ENCODE data around the gene SPATA20.

The SPATA20 gene

GRCh38 chr17:50540560-50541401 is 6.2 kb upstream of the SPATA20 start:
- DNase-seq (ENCODE audit: low read depth): no peak

DNA sequence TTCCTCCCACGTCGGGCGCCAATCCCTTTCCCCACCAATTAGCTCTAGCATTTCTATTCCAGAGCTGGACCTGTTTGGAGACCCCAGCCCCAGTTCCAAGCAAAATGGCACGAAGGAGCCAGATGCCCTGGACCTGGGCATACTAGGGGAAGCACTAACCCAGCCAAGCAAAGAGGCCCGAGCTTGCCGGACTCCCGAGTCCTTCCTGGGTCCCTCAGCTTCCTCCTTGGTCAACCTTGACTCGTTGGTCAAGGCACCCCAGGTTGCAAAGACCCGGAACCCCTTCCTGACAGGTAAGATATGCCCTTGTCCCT is 5.6 kb upstream of the SPATA20 start:
- DNase-seq (ENCODE audit: low read depth): no peak

GRCh38 chr17:50541716-50542688 is 5.0 kb upstream of the SPATA20 start:
- peak; percentile 84 for DNase-seq (ENCODE audit: low read depth)

DNA sequence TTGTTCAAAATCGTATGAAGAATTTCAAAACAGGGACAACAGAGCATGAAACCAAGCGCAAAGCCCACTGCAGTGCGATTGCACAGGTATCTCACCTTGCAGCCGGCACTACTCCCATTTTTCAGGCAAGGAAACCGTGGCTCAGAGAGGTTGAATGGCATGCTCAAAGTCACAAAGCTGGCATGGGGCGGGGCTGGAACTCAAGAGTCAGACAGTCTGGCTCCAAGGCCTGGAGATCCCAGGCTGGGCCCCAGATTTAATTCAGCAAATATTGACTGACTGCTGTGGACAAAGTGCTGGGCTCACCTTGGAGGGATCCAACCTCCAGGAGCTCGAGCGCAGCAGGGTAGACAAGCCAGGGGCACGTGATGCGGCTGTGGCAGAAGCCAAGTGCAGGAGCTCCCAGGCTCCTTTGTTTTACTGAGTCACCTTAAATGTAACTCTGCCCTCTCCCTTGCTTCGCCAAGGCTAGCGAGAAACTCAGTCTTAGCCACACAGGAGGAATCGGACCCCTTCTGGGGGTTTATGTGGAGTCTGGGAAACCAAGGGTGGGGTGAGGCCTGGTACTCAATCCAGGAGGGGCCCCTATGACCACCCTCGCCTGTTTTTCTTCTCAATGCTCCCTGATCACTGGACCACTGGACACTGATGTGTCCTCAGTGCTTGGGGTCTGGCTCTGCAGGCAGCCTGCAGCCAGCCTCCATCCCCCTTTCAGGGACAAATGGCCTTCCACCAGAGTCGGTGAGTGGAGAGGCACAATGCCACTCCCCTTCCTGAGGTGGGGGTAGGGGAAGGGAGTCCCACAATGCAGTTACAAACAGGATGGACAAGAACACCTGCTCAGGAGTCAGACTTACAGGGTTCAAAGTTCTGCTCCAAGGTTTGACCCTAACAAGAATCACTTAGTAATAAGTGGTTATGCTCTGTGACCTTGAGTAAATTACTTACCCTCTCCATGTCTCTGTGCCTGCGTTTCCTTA is 3.9 kb upstream of the SPATA20 start:
- no peak for DNase-seq (ENCODE audit: low read depth)

- no peak for DNase-seq (ENCODE audit: low read depth)
Observed at GRCh38 chr17:50544516-50544915, 2.5 kb upstream of the SPATA20 start.

- DNase-seq (ENCODE audit: low read depth): no peak
Observed at GRCh38 chr17:50545311-50545710, 1.7 kb upstream of the SPATA20 start.

DNA sequence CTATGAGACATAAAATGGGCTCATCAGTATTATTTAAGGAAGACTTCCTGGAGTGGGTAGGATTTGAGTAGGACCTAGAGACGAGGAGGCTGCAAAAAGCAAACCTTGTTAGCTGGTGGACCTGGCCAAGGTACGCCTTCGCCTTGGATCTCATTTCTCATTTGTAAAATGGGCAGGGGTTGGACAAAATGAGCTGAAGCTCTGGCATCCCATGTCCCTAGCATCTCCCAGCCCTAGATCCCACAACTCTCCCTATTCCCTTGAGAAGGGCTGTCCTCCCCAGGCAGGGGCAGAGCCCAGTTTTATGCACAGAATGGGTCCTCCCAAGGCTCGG is 306 bp upstream of the SPATA20 start:
- no peak for DNase-seq (ENCODE audit: low read depth)

- no peak for DNase-seq (ENCODE audit: low read depth)
Observed at GRCh38 chr17:50547736-50548083, 736 bp downstream of the SPATA20 start.

DNA sequence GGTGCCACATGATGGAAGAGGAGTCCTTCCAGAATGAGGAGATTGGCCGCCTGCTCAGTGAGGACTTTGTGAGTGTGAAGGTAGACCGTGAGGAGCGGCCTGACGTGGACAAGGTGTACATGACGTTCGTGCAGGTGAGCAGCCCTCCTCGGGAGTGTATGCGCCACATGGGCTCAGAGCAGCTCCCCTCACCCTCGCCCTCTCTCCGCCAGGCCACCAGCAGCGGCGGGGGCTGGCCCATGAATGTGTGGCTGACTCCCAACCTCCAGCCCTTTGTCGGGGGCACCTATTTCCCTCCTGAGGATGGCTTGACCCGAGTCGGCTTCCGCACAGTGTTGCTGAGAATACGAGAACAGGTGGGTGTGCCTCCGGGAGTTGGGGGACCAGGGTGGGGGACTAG is 1.9 kb downstream of the SPATA20 start:
- no peak for DNase-seq (ENCODE audit: low read depth)

DNA sequence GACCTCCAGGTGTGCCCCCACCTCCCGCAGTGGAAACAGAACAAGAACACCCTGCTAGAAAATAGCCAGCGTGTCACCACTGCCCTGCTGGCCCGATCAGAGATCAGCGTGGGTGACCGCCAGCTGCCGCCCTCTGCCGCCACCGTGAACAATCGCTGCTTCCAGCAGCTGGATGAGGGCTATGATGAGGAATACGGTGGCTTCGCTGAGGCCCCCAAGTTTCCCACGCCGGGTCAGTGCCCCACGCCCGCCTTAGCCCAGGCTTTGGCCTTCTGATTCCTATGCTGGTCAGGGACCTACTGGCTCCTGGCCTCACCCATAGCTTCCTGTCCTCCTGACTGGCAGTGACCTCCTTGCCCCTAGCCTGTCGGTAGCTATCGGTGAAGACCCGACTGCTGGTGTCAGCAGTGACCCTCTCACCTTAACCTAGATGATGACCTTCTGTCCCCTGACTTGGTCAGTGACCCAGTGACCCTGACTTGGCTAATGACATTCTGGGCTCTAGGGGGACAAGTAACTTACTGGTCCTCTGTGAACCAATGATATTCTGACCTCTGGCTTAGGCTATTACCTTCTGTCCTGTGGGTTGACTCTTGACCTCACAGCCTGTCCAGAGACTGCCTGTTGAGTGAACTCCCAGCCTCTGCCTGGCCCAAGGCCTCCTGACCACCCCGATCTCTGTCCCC is 2.4 kb downstream of the SPATA20 start:
- DNase-seq (ENCODE audit: low read depth): no peak

- DNase-seq (ENCODE audit: low read depth): no peak
Observed at GRCh38 chr17:50549969-50550368, 3.0 kb downstream of the SPATA20 start.

DNA sequence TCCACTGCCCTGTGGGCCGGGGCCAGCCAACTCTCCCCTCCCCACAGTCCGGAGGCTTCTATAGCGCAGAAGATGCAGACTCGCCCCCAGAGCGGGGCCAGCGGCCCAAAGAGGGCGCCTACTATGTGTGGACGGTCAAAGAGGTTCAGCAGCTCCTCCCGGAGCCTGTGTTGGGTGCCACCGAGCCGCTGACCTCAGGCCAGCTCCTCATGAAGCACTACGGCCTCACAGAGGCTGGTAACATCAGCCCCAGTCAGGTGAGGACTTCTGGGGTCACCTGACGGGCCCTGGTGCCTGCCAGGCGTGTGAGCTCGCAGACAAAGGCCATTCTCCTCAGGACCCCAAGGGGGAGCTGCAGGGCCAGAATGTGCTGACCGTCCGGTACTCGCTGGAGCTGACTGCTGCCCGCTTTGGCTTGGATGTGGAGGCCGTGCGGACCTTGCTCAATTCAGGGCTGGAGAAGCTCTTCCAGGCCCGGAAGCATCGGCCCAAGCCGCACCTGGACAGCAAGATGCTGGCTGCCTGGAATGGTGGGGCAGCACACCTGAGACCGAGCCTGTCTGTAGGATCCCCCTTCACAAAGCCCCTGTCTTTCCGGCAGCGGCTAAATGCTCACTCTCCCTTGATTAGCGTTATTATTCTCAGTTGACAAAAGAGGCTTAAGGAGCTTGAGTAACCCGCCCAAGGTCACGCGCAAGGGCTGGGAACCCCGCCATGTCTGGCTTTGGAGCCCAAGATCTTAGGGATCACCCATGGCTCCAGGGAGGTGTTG is 3.9 kb downstream of the SPATA20 start:
- DNase-seq (ENCODE audit: low read depth): no peak

- no peak for DNase-seq (ENCODE audit: low read depth)
Observed at GRCh38 chr17:50551433-50551815, 4.5 kb downstream of the SPATA20 start.

GRCh38 chr17:50551884-50552283 is 4.9 kb downstream of the SPATA20 start:
- DNase-seq (ENCODE audit: low read depth): no peak

DNA sequence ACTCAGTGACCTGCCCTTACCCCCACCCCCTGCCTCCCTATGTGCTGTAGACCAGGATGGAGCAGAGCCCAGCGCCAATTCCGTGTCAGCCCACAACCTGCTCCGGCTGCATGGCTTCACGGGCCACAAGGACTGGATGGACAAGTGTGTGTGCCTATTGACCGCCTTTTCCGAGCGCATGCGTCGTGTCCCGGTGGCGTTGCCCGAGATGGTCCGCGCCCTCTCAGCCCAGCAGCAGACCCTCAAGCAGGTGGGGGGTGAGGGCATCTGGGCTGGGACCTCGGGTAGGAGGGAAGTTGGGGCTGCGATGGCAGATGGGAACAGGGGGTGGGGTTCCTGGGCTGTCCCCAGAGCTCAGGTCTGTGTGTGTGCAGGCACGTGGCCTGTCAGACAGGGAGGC is 7.2 kb downstream of the SPATA20 start:
- no peak for DNase-seq (ENCODE audit: low read depth)

DNA sequence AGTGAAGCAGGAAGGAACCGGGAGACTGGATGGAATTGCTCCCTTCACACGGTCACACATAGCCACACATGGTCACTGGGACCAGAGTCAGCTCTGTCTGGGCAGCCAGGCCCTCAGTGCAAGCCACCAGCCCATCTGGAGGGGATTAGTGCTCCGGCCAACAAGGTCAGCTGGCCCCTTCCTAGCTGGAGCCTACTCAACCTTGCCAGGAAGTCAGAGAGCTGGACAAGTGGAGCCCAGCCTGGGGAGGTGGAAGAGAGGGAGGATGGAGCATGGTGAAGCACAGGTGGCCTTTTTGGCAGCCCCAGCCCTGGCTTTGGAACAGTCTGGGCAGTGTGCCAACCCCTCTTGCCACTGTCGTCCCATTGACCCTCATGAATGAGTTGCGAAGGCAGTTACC is 9.8 kb downstream of the SPATA20 start:
- DNase-seq (ENCODE audit: low read depth): no peak

- no peak for DNase-seq (ENCODE audit: low read depth)
Observed at GRCh38 chr17:50557630-50558029, 10.7 kb downstream of the SPATA20 start.

DNA sequence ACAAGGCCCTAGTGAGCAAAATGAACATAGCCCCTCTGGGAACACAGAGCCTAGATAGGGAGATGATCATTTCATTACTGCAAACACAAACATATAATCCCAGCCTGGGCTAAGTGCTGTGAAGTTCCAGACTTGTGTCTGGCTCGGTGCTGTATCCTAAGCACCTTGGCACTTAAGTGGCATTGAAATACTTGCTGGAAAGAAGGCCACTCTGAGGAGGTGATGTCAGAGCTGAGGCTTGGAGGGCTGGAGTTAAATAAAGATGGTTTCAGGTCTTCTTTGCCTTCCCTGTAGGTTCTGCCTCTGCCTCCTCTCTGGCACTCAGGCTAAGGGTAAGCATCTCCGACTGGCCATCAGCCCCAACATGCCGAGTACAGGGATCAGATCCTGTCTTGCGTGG is 11.1 kb downstream of the SPATA20 start:
- no peak for DNase-seq (ENCODE audit: low read depth)

GRCh38 chr17:50558581-50558940 is 11.6 kb downstream of the SPATA20 start:
- DNase-seq (ENCODE audit: low read depth): no peak

GRCh38 chr17:50558941-50559614 is 12.1 kb downstream of the SPATA20 start:
- no peak for DNase-seq (ENCODE audit: low read depth)
